ENCODE measurements around the gene SLC39A11. TPM values are rescaled to one million over a fixed set of nuclear protein-coding genes. Genes with fewer than 3 reads are reported as not detected.

SLC39A11 gene
- polyA plus RNA-seq, 3 donors: 16.6 to 27.9 (median 26.6) TPM

GRCh38 chr17:72613806-72614292, 478.6 kb downstream of the SLC39A11 start:
- Histone ChIP-seq H3K27ac (ENCODE audit: low read depth in 1 of 2, low read length in 2 of 2) (no peak overlapping the region), H3K79me2 (ENCODE audit: insufficient read depth, low read length) (no peaks in the 10 kb centered on the region), H3K4me3 (replicated peaks in 1 of 3; ENCODE audit: low read depth in 2 of 3, low read length in 3 of 3) (no peak overlapping the region), H3K36me3 (replicated peaks in 1 of 2; ENCODE audit: control insufficient read depth in 1 of 2, insufficient read depth in 2 of 2, low read length in 2 of 2) (no peaks in the 10 kb centered on the region), H3K27me3 (ENCODE audit: control insufficient read depth in 2 of 2, insufficient read depth in 2 of 2, low read length in 2 of 2) (peaks cover 10 to 39% of the 10 kb centered on the region in 2 donors), H3K9me3 (replicated peaks in 1 of 2; ENCODE audit: control insufficient read depth in 1 of 2, insufficient read depth in 1 of 2, low read length in 2 of 2) (peaks cover 0 to 6% of the 10 kb centered on the region in 2 donors), H3K4me1 (ENCODE audit: control insufficient read depth in 1 of 2, insufficient read depth in 2 of 2, low read length in 2 of 2) (no peaks in the 10 kb centered on the region), H3K4me2 (replicated peaks; ENCODE audit: extremely low read depth, low read length, poor library complexity, severe bottlenecking) (no peak overlapping the region), H3K9ac (ENCODE audit: insufficient read depth, low read length, poor library complexity, severe bottlenecking) (no peak overlapping the region), H2AFZ (ENCODE audit: insufficient read depth, low read depth, low read length, poor library complexity, severe bottlenecking) (no peak overlapping the region), H4K20me1 (ENCODE audit: insufficient read depth, low read length) (no peaks in the 10 kb centered on the region)
- H3K9me3 Mint-ChIP-seq: peaks cover 0 to 14% (median 1%) of the 10 kb centered on the region in 7 donors
- H3K36me3 Mint-ChIP-seq: no peaks in the 10 kb centered on the region
- intact Hi-C loops (cut with micrococcal nuclease): no loop called here
- peaks cover 35 to 45% (median 37%) of the 10 kb centered on the region in 3 donors for H3K27me3 Mint-ChIP-seq (ENCODE audit: low read depth in 3 of 3)
- no peak overlapping the region for H3K27ac Mint-ChIP-seq
- TF ChIP-seq, protein P1, sequence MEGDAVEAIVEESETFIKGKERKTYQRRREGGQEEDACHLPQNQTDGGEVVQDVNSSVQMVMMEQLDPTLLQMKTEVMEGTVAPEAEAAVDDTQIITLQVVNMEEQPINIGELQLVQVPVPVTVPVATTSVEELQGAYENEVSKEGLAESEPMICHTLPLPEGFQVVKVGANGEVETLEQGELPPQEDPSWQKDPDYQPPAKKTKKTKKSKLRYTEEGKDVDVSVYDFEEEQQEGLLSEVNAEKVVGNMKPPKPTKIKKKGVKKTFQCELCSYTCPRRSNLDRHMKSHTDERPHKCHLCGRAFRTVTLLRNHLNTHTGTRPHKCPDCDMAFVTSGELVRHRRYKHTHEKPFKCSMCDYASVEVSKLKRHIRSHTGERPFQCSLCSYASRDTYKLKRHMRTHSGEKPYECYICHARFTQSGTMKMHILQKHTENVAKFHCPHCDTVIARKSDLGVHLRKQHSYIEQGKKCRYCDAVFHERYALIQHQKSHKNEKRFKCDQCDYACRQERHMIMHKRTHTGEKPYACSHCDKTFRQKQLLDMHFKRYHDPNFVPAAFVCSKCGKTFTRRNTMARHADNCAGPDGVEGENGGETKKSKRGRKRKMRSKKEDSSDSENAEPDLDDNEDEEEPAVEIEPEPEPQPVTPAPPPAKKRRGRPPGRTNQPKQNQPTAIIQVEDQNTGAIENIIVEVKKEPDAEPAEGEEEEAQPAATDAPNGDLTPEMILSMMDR (IDR thresholded peaks at IDR 0.05): no peak
- peak; percentile 1 to 23 (median 2) for DNase-seq
- no peak overlapping the region for H3K4me3 Mint-ChIP-seq
- H3K4me1 Mint-ChIP-seq: peaks cover 16% of the 10 kb centered on the region
- 75% methylated on average over 3 of the region's 3 CpGs for WGBS (ENCODE audit: insufficient coverage)

DNA sequence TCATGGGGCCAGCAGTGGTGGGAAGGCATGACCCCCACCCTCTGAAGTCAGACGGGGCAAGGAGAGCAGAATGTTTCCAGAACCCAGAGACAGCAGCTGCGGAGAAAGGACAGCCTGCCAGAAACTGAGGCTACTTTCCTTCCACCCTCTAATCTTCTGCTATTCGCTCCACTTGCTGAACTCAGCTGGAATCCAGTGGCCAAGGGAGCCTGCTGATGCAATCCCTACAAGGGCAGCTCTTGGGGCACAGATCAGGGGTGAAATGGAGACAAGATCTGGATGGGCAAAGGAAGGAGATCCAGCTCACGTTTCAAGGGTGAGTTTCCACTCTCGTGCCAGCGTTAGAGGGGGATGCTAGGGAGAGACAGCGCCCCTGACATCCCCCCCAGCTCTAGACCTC, 479.1 kb downstream of the SLC39A11 start:
- Histone ChIP-seq H3K4me3 (replicated peaks in 1 of 3; ENCODE audit: low read depth in 2 of 3, low read length in 3 of 3) (no peak overlapping the region), H3K36me3 (replicated peaks in 1 of 2; ENCODE audit: control insufficient read depth in 1 of 2, insufficient read depth in 2 of 2, low read length in 2 of 2) (no peaks in the 10 kb centered on the region), H3K4me1 (ENCODE audit: control insufficient read depth in 1 of 2, insufficient read depth in 2 of 2, low read length in 2 of 2) (no peaks in the 10 kb centered on the region), H3K27me3 (ENCODE audit: control insufficient read depth in 2 of 2, insufficient read depth in 2 of 2, low read length in 2 of 2) (peaks cover 7 to 35% of the 10 kb centered on the region in 2 donors), H2AFZ (ENCODE audit: insufficient read depth, low read depth, low read length, poor library complexity, severe bottlenecking) (no peak overlapping the region), H4K20me1 (ENCODE audit: insufficient read depth, low read length) (no peaks in the 10 kb centered on the region), H3K79me2 (ENCODE audit: insufficient read depth, low read length) (no peaks in the 10 kb centered on the region), H3K4me2 (replicated peaks; ENCODE audit: extremely low read depth, low read length, poor library complexity, severe bottlenecking) (no peak overlapping the region), H3K9ac (ENCODE audit: insufficient read depth, low read length, poor library complexity, severe bottlenecking) (no peak overlapping the region), H3K9me3 (replicated peaks in 1 of 2; ENCODE audit: control insufficient read depth in 1 of 2, insufficient read depth in 1 of 2, low read length in 2 of 2) (peaks cover 0 to 6% of the 10 kb centered on the region in 2 donors), H3K27ac (ENCODE audit: low read depth in 1 of 2, low read length in 2 of 2) (no peak overlapping the region)
- no peaks in the 10 kb centered on the region for H3K36me3 Mint-ChIP-seq
- H3K4me3 Mint-ChIP-seq: no peak overlapping the region
- DNase-seq: no peak
- no peak overlapping the region for H3K27ac Mint-ChIP-seq
- TF ChIP-seq, protein P1 (IDR thresholded peaks at IDR 0.05): no peak
- 56% methylated on average over 4 of the region's 7 CpGs for WGBS (ENCODE audit: insufficient coverage)
- intact Hi-C loops (cut with micrococcal nuclease): no loop called here
- peaks cover 16% of the 10 kb centered on the region for H3K4me1 Mint-ChIP-seq
- peaks cover 31 to 43% (median 34%) of the 10 kb centered on the region in 3 donors for H3K27me3 Mint-ChIP-seq (ENCODE audit: low read depth in 3 of 3)
- peaks cover 0 to 16% (median 0%) of the 10 kb centered on the region in 7 donors for H3K9me3 Mint-ChIP-seq
